ENCODE results near the gene GRIN2C.

GRIN2C gene

GRCh38 chr17:74892013-74892841 lies 32.5 kb upstream of the GRIN2C start:
- Histone ChIP-seq H3K9ac (ENCODE audit: low read length) (no peak overlapping the region), H3K79me2 (ENCODE audit: low read length) (no peaks in the 10 kb centered on the region), H2AFZ (ENCODE audit: low read depth, low read length) (no peak overlapping the region), H3K36me3 (replicated peaks; ENCODE audit: low read depth, low read length) (no peaks in the 10 kb centered on the region), H4K20me1 (ENCODE audit: insufficient read depth, low read length) (no peaks in the 10 kb centered on the region), H3K27me3 (ENCODE audit: low read depth, low read length) (peaks cover 7% of the 10 kb centered on the region; the same call in 1 of the 2 replicates), H3K27ac (ENCODE audit: low read length) (no peak overlapping the region), H3K4me3 (ENCODE audit: low read length) (no peak overlapping the region), H3K4me2 (ENCODE audit: low read length) (no peak overlapping the region), H3K4me1 (ENCODE audit: low read length) (no peaks in the 10 kb centered on the region), H3K9me3 (ENCODE audit: insufficient read depth, low read length) (no peaks in the 10 kb centered on the region)
- TF ChIP-seq CTCF (IDR thresholded peaks at IDR 0.05; ENCODE audit: low read depth, low read length) (no peak), EZH2phosphoT487 (IDR thresholded peaks at IDR 0.05; ENCODE audit: low read depth) (no peak)

- no peak overlapping the region for H3K27ac ChIP-seq (ENCODE audit: low read length)
- H4K20me1 ChIP-seq (ENCODE audit: insufficient read depth, low read length): no peaks in the 10 kb centered on the region
- no peaks in the 10 kb centered on the region for H3K27me3 ChIP-seq (ENCODE audit: low read depth, low read length)
- TF ChIP-seq EZH2phosphoT487 (IDR thresholded peaks at IDR 0.05; ENCODE audit: low read depth) (no peak), CTCF (IDR thresholded peaks at IDR 0.05; ENCODE audit: low read depth, low read length) (no peak)
- no peaks in the 10 kb centered on the region for H3K9me3 ChIP-seq (ENCODE audit: insufficient read depth, low read length)
- H3K79me2 ChIP-seq (ENCODE audit: low read length): no peaks in the 10 kb centered on the region
- no peak overlapping the region for H2AFZ ChIP-seq (ENCODE audit: low read depth, low read length)
- no peak overlapping the region for H3K9ac ChIP-seq (ENCODE audit: low read length)
- no peak overlapping the region for H3K4me3 ChIP-seq (ENCODE audit: low read length)
- no peak overlapping the region for H3K4me2 ChIP-seq (ENCODE audit: low read length)
- H3K4me1 ChIP-seq (ENCODE audit: low read length): no peaks in the 10 kb centered on the region
- no peaks in the 10 kb centered on the region for H3K36me3 ChIP-seq (replicated peaks; ENCODE audit: low read depth, low read length)
Observed at GRCh38 chr17:74890554-74890953, 30.9 kb upstream of the GRIN2C start.

- H3K4me1 ChIP-seq (ENCODE audit: low read length): no peaks in the 10 kb centered on the region
- no peak overlapping the region for H2AFZ ChIP-seq (ENCODE audit: low read depth, low read length)
- TF ChIP-seq CTCF (IDR thresholded peaks at IDR 0.05; ENCODE audit: low read depth, low read length) (no peak), EZH2phosphoT487 (IDR thresholded peaks at IDR 0.05; ENCODE audit: low read depth) (no peak)
- no peaks in the 10 kb centered on the region for H3K36me3 ChIP-seq (replicated peaks; ENCODE audit: low read depth, low read length)
- H3K27ac ChIP-seq (ENCODE audit: low read length): no peak overlapping the region
- H4K20me1 ChIP-seq (ENCODE audit: insufficient read depth, low read length): no peaks in the 10 kb centered on the region
- H3K9ac ChIP-seq (ENCODE audit: low read length): no peak overlapping the region
- no peak overlapping the region for H3K4me3 ChIP-seq (ENCODE audit: low read length)
- no peaks in the 10 kb centered on the region for H3K27me3 ChIP-seq (ENCODE audit: low read depth, low read length)
- H3K4me2 ChIP-seq (ENCODE audit: low read length): no peak overlapping the region
- H3K9me3 ChIP-seq (ENCODE audit: insufficient read depth, low read length): no peaks in the 10 kb centered on the region
- H3K79me2 ChIP-seq (ENCODE audit: low read length): no peaks in the 10 kb centered on the region
Observed at GRCh38 chr17:74888469-74888868, 28.8 kb upstream of the GRIN2C start.

- Histone ChIP-seq H2AFZ (ENCODE audit: low read depth, low read length) (no peak overlapping the region), H3K4me3 (ENCODE audit: low read length) (no peak overlapping the region), H4K20me1 (ENCODE audit: insufficient read depth, low read length) (no peaks in the 10 kb centered on the region), H3K4me2 (ENCODE audit: low read length) (no peak overlapping the region), H3K36me3 (replicated peaks; ENCODE audit: low read depth, low read length) (no peaks in the 10 kb centered on the region), H3K27ac (ENCODE audit: low read length) (no peak overlapping the region), H3K9me3 (ENCODE audit: insufficient read depth, low read length) (no peaks in the 10 kb centered on the region), H3K9ac (ENCODE audit: low read length) (no peak overlapping the region), H3K79me2 (ENCODE audit: low read length) (no peaks in the 10 kb centered on the region), H3K27me3 (ENCODE audit: low read depth, low read length) (no peaks in the 10 kb centered on the region), H3K4me1 (ENCODE audit: low read length) (no peaks in the 10 kb centered on the region)
- no peak for TF ChIP-seq CTCF (IDR thresholded peaks at IDR 0.05; ENCODE audit: low read depth, low read length)
- TF ChIP-seq EZH2phosphoT487 (IDR thresholded peaks at IDR 0.05; ENCODE audit: low read depth): no peak
Observed at GRCh38 chr17:74883241-74883745, 23.6 kb upstream of the GRIN2C start.

All from OCI-LY3 (cell line).